Stimulated activated naive CD4-positive, alpha-beta T cell (primary cell): ENCODE data around the gene LRRC36.
"Not testable (repeated sequence)": the region's sequence is repeated elsewhere in the genome, so short reads cannot be mapped to it uniquely, and the experiment has no call there.

Experiments used
- DNase-seq, 6 experiments: peaks; one replicate each; lab custom pipeline; 2025; lab: John Stamatoyannopoulos, UW

LRRC36 gene

GRCh38 chr16:67346341-67346740 is 19.7 kb downstream of the LRRC36 start:
- DNase-seq: no peak

GRCh38 chr16:67349172-67349571 is 22.6 kb downstream of the LRRC36 start:
- DNase-seq: peak in 2 of 6 experiments; percentile 13 to 15

DNA sequence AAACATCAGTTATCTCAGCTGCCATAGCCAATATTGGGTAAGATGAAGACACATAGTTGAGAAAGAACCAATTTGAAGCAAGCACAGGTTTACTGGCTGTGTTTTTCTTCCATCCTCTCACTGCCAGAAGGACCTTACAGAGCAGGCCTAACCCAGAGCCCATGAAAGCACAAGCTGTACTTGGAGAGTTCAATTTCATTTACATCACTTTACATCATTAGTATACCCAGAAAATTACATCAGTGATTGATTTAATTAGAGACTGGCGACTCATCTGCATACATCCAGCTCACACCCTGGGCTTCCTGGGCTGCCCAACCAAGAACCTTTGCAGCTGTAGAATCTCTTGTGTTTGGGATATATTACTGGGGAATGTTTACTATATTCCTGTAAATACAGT is 23.7 kb downstream of the LRRC36 start:
- DNase-seq: no peak

GRCh38 chr16:67352463-67352862 is 25.8 kb downstream of the LRRC36 start:
- DNase-seq: not testable (repeated sequence)

- DNase-seq: no peak
These were observed 29.8 kb downstream of the LRRC36 start for GRCh38 chr16:67356396-67356795.

- no peak for DNase-seq
These were observed 30.9 kb downstream of the LRRC36 start for GRCh38 chr16:67357561-67357960.

GRCh38 chr16:67359540-67360269 is 33.1 kb downstream of the LRRC36 start:
- DNase-seq: not testable (repeated sequence)

- DNase-seq: no peak
These were observed 34.4 kb downstream of the LRRC36 start for GRCh38 chr16:67361038-67361437.

GRCh38 chr16:67364600-67365235 is 38.1 kb downstream of the LRRC36 start:
- peak in 1 of 6 experiments; percentile 9 for DNase-seq

- DNase-seq: no peak
These were observed 44.0 kb downstream of the LRRC36 start for GRCh38 chr16:67370661-67371060.

GRCh38 chr16:67372664-67373063 is 46.0 kb downstream of the LRRC36 start:
- no peak for DNase-seq

DNA sequence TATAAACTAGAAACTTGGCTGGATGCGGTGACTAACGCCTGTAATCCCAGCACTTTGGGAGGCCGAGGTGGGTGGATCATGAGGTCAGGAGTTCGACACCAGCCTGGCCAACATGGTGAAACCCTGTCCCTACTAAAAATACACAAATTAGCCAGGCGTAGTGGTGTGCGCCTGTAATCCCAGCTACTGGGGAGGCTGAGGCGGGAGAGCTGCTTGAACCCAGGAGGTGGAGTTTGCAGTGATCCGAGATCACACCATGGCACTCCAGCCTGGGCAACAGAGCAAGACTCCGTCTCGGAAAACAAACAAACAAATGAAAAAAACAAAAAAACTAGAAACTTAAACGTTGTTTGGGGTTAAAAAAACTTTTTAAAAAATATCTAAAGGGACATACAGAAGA is 49.4 kb downstream of the LRRC36 start:
- not testable (repeated sequence) for DNase-seq

- no peak for DNase-seq
These were observed 52.0 kb downstream of the LRRC36 start for GRCh38 chr16:67378642-67379041.

DNA sequence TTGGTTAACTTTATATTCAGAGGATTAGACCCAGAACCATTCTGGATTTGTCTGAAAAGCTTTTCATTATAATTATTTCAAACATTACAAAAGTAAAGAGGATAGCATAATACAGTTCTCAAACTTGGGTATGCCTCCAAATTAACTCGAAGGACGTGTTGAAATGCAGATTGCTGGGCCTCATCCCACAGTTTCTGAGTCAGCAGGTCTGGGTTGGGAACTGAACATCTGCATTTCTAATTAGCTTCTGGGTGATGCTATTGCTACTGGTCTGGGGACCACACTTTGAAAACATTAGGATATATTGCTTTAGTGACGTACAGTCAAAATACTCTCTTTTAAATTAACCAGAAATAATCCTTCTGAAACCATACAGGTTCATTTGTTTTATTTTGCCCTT is 56.7 kb downstream of the LRRC36 start:
- no peak for DNase-seq

GRCh38 chr16:67384778-67385510 is 58.3 kb downstream of the LRRC36 start:
- DNase-seq: no peak

- DNase-seq: no peak
These were observed 60.3 kb downstream of the LRRC36 start for GRCh38 chr16:67386861-67387455.

GRCh38 chr16:67387479-67388079 is 61.0 kb downstream of the LRRC36 start:
- no peak for DNase-seq

GRCh38 chr16:67388191-67388590 is 61.6 kb downstream of the LRRC36 start:
- no peak for DNase-seq

GRCh38 chr16:67388591-67388990 is 62.0 kb downstream of the LRRC36 start:
- no peak for DNase-seq

GRCh38 chr16:67389911-67390815 is 63.5 kb downstream of the LRRC36 start:
- DNase-seq: no peak

DNA sequence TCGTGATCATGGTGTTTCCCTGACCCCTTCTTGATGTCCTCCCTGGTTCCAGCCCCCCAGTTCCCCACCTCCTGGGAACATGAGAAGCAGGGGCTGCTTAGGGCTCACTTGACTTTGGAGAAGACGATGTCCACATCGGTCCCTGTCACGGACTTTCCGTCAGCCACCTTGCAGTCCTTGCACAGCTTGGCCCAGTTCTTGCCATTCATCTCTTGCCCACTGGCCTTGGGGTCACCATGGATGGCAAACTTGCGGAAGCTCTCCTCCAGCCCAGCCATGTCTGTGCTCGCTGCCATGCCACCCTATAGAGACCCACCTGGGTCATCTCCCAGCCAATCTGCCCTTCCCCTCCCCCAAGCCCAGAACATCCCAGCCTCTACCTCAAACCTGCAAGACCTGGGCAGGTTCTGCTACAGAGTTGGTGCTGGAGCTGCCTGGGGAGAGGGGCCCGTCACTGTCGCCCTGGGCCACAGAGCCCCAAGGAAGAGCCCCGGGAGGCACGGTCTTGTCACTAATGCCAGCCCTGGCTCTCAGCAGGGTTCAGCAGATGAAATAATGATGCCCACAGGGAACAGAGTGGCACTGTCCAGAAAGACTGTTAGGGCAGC is 64.3 kb downstream of the LRRC36 start:
- DNase-seq: no peak
